Measurements from ENCODE around the gene KIAA0825.
"Not testable (repeated sequence)": the region's sequence is repeated elsewhere in the genome, so short reads cannot be mapped to it uniquely, and the experiment has no call there.

Gene KIAA0825

DNA sequence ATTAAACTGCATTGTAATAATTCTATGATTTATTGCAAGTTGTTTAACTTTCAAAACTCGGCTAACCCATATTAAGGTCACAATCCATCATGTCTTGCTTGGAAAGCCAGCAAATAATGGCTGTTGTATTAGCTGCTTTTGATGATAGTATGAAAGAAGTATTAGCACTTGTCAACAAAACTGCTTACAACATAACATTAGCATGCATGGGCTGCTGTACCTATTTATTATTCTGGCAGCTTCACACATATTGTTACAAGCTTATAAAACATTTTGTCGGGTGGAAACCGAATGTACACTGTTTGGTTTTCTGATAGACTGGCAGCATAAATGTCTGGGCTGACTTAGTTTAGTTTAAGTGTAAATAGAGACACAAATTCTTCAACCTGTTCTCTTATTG lies 378.3 kb downstream of the KIAA0825 start:
- DNase-seq = no peak

- DNase-seq = no peak
Observed at GRCh38 chr5:94239266-94239665, 379.1 kb downstream of the KIAA0825 start.

- no peak for DNase-seq
Observed at GRCh38 chr5:94234987-94235386, 383.4 kb downstream of the KIAA0825 start.

GRCh38 chr5:94228791-94229190 lies 389.6 kb downstream of the KIAA0825 start:
- no peak for DNase-seq

- DNase-seq = no peak
Observed at GRCh38 chr5:94223235-94223634, 395.2 kb downstream of the KIAA0825 start.

GRCh38 chr5:94218374-94218773 lies 400.0 kb downstream of the KIAA0825 start:
- DNase-seq = no peak

GRCh38 chr5:94217745-94218144 lies 400.7 kb downstream of the KIAA0825 start:
- no peak for DNase-seq

DNA sequence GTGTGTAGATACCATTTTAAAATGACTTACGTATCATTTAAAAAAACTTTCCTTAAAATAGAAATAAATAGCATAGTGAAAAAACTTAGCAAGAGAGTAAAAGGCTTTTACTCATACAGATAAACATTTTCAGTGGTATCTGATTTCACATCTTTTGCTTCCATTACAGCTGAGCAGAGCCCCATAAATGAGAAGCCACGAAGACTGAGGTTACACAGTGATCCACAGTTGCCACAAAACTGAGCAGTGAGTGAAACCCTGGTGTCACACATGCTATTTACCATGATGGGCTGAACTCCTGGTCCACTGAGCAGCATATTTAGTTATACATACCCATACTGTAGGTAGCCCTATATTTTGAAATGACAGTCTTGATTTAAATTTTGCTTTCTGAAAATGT lies 401.2 kb downstream of the KIAA0825 start:
- DNase-seq = no peak

DNA sequence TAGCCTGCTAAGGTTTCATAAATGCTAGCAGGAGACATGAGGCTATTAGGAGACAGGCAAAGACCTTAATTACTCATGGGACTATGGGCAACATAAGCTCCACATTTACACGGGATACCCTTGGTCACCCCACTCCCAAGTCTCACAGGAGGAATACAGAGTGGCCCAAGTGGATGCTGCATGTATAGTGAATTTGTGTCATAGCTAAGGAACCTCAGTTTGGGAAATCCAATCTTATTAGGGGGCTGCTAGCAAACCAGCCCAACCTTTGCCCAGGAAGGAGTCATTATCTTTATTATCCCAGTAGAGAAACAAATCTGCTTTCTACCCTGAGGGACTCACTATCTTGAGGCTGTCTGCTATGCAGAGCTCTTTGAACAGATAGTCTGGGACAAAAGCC lies 405.9 kb downstream of the KIAA0825 start:
- no peak for DNase-seq

DNA sequence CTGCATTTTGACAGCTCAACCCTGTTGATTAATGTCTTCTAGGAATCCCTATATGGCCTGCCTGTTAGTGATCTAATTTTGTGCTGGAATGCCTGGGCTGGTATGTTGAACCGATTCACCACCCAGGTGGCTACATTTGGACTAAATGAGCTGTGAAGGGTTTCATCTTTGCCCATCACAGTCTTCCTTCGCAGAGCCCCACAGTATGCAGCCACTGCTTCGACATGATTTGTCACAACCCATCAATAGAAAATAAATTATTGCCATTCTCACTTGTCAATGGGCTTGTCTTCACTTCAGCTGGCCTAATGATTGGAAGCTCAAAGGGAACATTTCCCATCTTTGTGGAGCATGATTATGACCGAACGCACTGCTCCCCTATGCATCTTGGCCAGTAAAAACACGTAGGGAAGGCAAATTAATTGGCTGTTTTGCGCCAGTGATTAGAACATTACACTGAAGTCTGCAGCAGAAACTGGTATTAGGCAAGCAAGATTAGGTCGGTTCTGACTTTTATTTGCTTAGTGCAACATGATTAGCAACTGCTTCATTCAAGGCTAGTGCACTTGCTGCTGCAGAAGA lies 408.5 kb downstream of the KIAA0825 start:
- no peak for DNase-seq

DNA sequence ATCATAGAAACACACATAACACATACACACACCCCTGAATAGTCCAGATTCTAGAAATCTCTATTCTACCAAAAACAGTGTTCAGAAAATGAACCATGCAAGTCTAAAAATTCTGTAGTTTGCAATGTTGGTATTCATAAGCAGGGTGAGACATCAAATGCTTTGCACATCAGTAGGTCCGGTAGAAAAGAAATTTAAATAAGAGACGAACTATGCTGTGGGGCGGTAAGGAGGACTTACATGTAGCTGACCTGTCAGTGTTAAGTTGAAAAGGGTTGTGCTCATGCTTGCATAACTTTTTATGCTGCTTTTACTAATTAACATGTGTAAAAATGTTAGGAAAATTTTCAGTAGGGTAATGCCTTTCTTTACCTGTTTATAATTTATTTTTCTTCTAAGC lies 409.1 kb downstream of the KIAA0825 start:
- DNase-seq = no peak

GRCh38 chr5:94199566-94199965 lies 418.8 kb downstream of the KIAA0825 start:
- DNase-seq = no peak

- DNase-seq = no peak
Observed at GRCh38 chr5:94197970-94198369, 420.4 kb downstream of the KIAA0825 start.

DNA sequence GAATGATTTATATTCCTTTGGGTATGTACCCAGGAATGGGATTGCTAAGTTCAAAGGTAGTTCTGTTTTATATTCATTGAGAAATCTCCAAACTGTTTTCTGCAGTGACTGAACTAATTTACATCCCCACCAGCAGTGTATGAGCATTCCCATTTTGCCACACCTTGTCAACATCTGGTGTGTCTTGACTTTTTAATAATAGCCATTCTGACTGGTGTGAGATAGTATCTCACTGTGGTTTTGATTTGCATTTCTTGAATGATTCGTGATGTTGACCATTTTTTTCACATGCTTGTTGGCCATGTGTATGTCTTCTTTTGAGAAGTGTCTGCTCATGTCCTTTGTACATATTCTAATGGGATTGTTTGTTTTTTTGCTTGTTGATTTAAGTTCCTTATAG lies 421.5 kb downstream of the KIAA0825 start:
- DNase-seq = no peak

- no peak for DNase-seq
Observed at GRCh38 chr5:94192658-94193391, 425.6 kb downstream of the KIAA0825 start.

- DNase-seq = no peak
Observed at GRCh38 chr5:94191604-94192003, 426.8 kb downstream of the KIAA0825 start.

DNA sequence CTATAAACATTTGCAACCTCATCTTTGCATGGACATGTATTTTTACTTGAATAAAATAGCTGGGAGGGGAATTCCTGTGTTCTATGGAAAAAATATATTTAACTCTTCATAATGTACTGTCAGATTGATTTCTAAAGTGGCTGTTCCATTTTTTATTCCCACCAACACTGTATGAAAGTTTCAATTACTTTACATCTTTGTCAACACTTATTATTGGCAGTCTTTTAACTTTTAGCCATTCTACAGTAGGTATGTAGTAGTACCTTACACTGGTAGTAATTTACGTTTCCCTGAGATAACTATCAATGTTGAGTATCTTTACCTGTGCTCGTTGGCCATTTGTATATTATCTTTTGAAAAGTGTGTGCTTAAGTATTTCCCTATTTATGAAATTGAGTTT lies 429.7 kb downstream of the KIAA0825 start:
- DNase-seq = no peak

- no peak for DNase-seq
Observed at GRCh38 chr5:94184870-94185269, 433.5 kb downstream of the KIAA0825 start.

- DNase-seq = no peak
Observed at GRCh38 chr5:94181895-94182294, 436.5 kb downstream of the KIAA0825 start.

- DNase-seq = no peak
Observed at GRCh38 chr5:94180761-94181160, 437.6 kb downstream of the KIAA0825 start.

- no peak for DNase-seq
Observed at GRCh38 chr5:94175912-94176311, 442.5 kb downstream of the KIAA0825 start.

DNA sequence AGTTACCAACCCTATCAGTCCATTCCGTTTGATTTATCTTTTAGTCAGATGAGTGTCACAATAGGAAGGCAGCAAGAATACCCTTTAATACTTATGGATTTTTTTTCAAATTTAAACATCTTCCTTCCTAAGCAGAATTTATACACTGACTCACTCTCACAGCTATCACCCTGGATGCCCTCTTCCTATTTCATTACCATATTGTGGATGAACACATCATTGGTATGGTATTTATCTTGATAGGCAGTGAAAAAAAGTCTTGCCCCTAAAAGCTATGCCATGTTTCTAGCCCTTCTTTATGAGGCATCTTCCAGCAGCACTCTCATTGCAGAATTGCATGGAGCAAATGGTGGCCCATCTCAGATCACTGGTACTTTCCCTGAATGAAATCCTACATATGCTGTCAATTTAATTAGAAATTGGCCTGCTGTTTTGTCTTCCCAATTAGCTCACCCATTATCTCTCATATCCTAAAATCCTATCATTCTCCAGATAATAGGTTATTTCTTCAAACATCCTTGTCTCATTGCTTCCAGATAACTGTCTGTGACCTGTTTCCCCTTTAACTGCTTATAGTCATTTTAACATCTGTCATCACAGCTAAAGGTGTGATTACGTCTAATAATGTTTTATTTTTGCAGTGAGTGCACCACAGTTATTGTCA lies 443.5 kb downstream of the KIAA0825 start:
- no peak for DNase-seq

- no peak for DNase-seq
Observed at GRCh38 chr5:94173100-94173499, 445.3 kb downstream of the KIAA0825 start.

- not testable (repeated sequence) for DNase-seq
Observed at GRCh38 chr5:94171070-94171469, 447.3 kb downstream of the KIAA0825 start.

Data from right hindlimb (tissue), 1 donor.